GM23248 (cell line): ENCODE measurements around the gene VIPR2.

Source experiments
- EZH2 ChIP-seq: fragments of 200-600 bp; sonication (generic); IDR thresholded peaks from 2 replicates; pipeline ENCODE4 v1.6.1; 2018; ENCODE audit warnings: antibody characterized with exemption, mild to moderate bottlenecking; ENCODE audit not compliant: insufficient read depth, poor library complexity, severe bottlenecking
- EZH2phosphoT487 ChIP-seq: fragments of 200-600 bp; sonication (generic); IDR thresholded peaks from 2 replicates; pipeline ENCODE4 v1.6.1; 2018; ENCODE audit warnings: antibody characterized with exemption, moderate library complexity, mild to moderate bottlenecking, low read depth; ENCODE audit not compliant: insufficient read depth

GRCh38 chr7:159188011-159188410 lies 43.3 kb upstream of the VIPR2 start:
- TF ChIP-seq EZH2phosphoT487 (no peak), EZH2 (no peak)
